Left ventricle myocardium inferior (tissue), 1 donor: ENCODE results near the gene ARHGEF4. TPM values are rescaled to one million over a fixed set of nuclear protein-coding genes. Genes with fewer than 3 reads are reported as not detected.

Experiments used
- DNase-seq: peaks from one replicate; pipeline ENCODE4 v3.0.0-alpha.2; 2020
- H3K27ac ChIP-seq: fragments of 200-600 bp; replicated peaks from 2 replicates; pipeline ENCODE4 v1.8.0; 2021
- H3K27me3 ChIP-seq: fragments of 200-600 bp; 2 replicates; pipeline ENCODE4 v1.8.0; 2021; ENCODE audit warnings: low read depth
- H3K36me3 ChIP-seq: fragments of 200-600 bp; 2 replicates; pipeline ENCODE4 v1.8.0; 2021
- H3K4me1 ChIP-seq: fragments of 200-600 bp; 2 replicates; pipeline ENCODE4 v1.8.0; 2021
- H3K4me3 ChIP-seq: fragments of 200-600 bp; 2 replicates; pipeline ENCODE4 v1.8.0; 2021; ENCODE audit warnings: mild to moderate bottlenecking, moderate library complexity
- H3K9me3 ChIP-seq: fragments of 200-600 bp; replicated peaks from 2 replicates; pipeline ENCODE4 v1.8.0; 2021
- CTCF ChIP-seq: fragments of 200-600 bp; IDR thresholded peaks from 2 replicates; pipeline ENCODE4 v1.8.0; 2021; ENCODE audit warnings: antibody characterized with exemption, mild to moderate bottlenecking, borderline replicate concordance
- intact Hi-C: fragments of 100-400 bp; cut with micrococcal nuclease; formaldehyde crosslinking; loops from one replicate; pipeline ENCODE4 v1.11.0; 2022
- total RNA-seq: library from RNA; stranded (reverse); fragmentation: NEBNext Ultra II Directional; extraction: Animal tissue kit (Norgen Biotek cat#: 25700); gene quantifications from one replicate; pipeline ENCODE4 v1.2.1, GENCODE V29; 2021
- donor health status: DM: no; HTN: yes; CAD: no; lungs with severe emphysema.

ARHGEF4 gene
- total RNA-seq, 1 donor from 2014 or later, result 5.3 TPM

DNA sequence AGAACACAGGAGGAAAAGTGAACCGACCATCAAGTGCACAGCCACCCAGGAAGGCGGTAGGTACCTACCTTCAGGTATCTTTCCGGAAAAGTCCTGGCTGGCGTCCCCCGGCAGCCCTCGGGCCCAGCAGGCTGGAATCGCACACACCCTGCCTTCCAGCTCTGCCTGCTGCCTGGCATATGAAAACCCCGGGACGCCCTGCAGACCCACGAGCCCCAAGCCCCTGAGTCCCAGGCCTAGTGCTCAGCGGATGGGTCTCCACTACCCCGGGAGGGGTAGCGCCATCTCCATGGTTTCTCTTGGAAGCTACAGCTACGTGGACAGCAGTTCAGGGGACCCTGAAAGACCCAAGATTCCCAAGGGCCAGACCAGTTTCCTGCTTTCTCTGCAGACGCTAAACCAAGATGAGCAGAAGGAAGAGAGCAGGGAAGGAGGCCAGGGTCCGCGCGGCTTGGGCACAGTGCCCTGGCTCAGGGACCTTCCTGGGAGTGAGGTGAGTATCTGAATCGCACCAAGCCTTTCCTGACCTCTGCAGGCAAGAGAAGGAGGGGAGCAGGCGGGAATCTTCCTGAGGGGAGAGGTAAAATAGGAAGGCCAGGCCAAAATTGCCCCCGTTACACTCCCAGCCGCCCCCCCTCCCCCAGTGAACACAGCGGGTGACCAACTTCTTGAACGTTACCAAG lies 80.4 kb downstream of the ARHGEF4 start:
- Histone ChIP-seq H3K27ac (no peak overlapping the region), H3K4me1 (no peaks in the 10 kb centered on the region), H3K27me3 (peaks cover 62% of the 10 kb centered on the region), H3K9me3 (no peaks in the 10 kb centered on the region), H3K4me3 (no peak overlapping the region), H3K36me3 (no peaks in the 10 kb centered on the region)
- TF ChIP-seq CTCF, result no peak
- no peak for DNase-seq
- intact Hi-C loops, result no loop called here

GRCh38 chr2:130918393-130918792 lies 81.7 kb downstream of the ARHGEF4 start:
- H3K9me3 ChIP-seq, result no peaks in the 10 kb centered on the region
- no peak for DNase-seq
- intact Hi-C loops, result no loop called here
- H3K4me1 ChIP-seq, result no peaks in the 10 kb centered on the region
- H3K27ac ChIP-seq, result no peak overlapping the region
- H3K27me3 ChIP-seq, result peaks cover 53% of the 10 kb centered on the region
- H3K4me3 ChIP-seq, result no peak overlapping the region
- no peaks in the 10 kb centered on the region for H3K36me3 ChIP-seq
- no peak for TF ChIP-seq CTCF

DNA sequence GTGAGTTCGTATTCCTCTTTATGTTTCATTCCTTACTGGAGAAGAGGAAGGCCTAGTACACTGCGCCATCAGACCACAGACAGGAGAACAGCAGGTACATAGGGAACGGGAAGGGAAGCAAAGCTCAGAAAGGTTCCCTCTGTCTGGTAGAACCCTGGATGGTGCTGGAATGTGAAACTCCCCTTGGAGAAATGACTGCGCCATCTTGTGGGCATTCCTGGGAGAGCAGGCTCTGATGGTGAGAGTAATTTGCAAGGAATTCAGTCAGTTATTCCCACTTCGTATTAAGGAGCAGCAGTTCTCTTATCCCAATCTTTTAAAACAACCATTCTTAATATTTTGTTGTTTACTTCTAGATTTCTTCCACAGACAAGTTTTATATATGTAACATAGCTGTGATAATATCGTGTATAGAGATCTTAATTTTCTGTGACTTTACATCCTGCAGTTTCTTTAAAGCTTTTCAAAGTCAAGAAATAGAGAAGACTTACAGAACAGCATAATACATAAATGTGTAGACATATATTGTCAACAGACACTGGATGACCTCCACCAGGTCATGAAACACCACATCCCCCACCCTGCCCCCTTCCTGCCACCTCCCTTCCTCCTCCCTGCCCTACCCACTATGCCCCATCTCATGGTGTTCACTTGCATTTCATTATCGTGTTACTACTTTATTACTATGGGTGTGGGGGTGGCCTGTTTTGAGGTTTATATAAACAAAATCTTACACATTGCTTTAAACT lies 83.9 kb downstream of the ARHGEF4 start:
- no peaks in the 10 kb centered on the region for H3K36me3 ChIP-seq
- H3K27ac ChIP-seq, result no peak overlapping the region
- peak; percentile 51 for DNase-seq
- intact Hi-C loops, result no loop called here
- H3K27me3 ChIP-seq, result peaks cover 31% of the 10 kb centered on the region
- H3K9me3 ChIP-seq, result no peaks in the 10 kb centered on the region
- no peak overlapping the region for H3K4me3 ChIP-seq
- no peaks in the 10 kb centered on the region for H3K4me1 ChIP-seq
- peak; percentile 87 for TF ChIP-seq CTCF

GRCh38 chr2:130921164-130921476 lies 84.4 kb downstream of the ARHGEF4 start:
- TF ChIP-seq CTCF, result no peak
- intact Hi-C loops, result no loop called here
- H3K4me1 ChIP-seq, result no peaks in the 10 kb centered on the region

GRCh38 chr2:130922417-130922816 lies 85.7 kb downstream of the ARHGEF4 start:
- Histone ChIP-seq H3K9me3 (peaks cover 6% of the 10 kb centered on the region), H3K4me1 (no peaks in the 10 kb centered on the region), H3K36me3 (no peaks in the 10 kb centered on the region), H3K27ac (no peak overlapping the region), H3K4me3 (no peak overlapping the region), H3K27me3 (peaks cover 18% of the 10 kb centered on the region)
- TF ChIP-seq CTCF, result no peak
- intact Hi-C loops, result no loop called here
- no peak for DNase-seq

More at GRCh38 chr2:130921164-130921476, 84.4 kb downstream of the ARHGEF4 start:
- Histone ChIP-seq H3K36me3 (no peaks in the 10 kb centered on the region), H3K27ac (no peak overlapping the region), H3K27me3 (peaks cover 25% of the 10 kb centered on the region), H3K4me3 (no peak overlapping the region), H3K9me3 (no peaks in the 10 kb centered on the region)
- no peak for DNase-seq
